Effector memory CD8-positive, alpha-beta T cell (primary cell): ENCODE data around the gene OR4F15.
"Not testable (repeated sequence)": the region's sequence is repeated elsewhere in the genome, so short reads cannot be mapped to it uniquely, and the experiment has no call there.

ENCODE experiments used
- ATAC-seq: fragments of 150-1000 bp; cut with Tn5 transposase; replicated peaks from 2 replicates; pipeline ENCODE4 v1.10.0; 2021; ENCODE audit warnings: mild to moderate bottlenecking, moderate library complexity
- DNase-seq, 3 experiments: peaks; one replicate each; pipeline ENCODE4 v3.0.0; 2021
- H3K27ac Mint-ChIP-seq, 2 donors: one replicate each; pipeline ENCODE4 v1.8.0; 2022; ENCODE audit warnings: mild to moderate bottlenecking in 2 of 2, mixed read lengths in 2 of 2, moderate library complexity in 2 of 2
- H3K27me3 Mint-ChIP-seq, 2 donors: one replicate each; pipeline ENCODE4 v1.8.0; 2022; ENCODE audit warnings: mixed read lengths in 2 of 2
- H3K36me3 Mint-ChIP-seq: one replicate; pipeline ENCODE4 v1.8.0; 2022; ENCODE audit warnings: mild to moderate bottlenecking, moderate library complexity, mixed read lengths; ENCODE audit not compliant: insufficient read depth
- H3K4me1 Mint-ChIP-seq, 2 donors: one replicate each; pipeline ENCODE4 v1.8.0; 2022; ENCODE audit warnings: low read depth in 2 of 2, mixed read lengths in 2 of 2
- H3K4me3 Mint-ChIP-seq, 2 donors: one replicate each; pipeline ENCODE4 v1.8.0; 2022; ENCODE audit warnings: mild to moderate bottlenecking in 2 of 2, mixed read lengths in 2 of 2, moderate library complexity in 2 of 2
- H3K9me3 Mint-ChIP-seq, 2 donors: one replicate each; pipeline ENCODE4 v1.8.0; 2022; ENCODE audit warnings: mixed read lengths in 2 of 2
- total RNA-seq, 9 experiments: gene quantifications; one replicate each; lab custom pipeline; 2026; lab: John Stamatoyannopoulos, UW

OR4F15 gene
- total RNA-seq = 0 to 0.10 (median 0) reads per million in 9 experiments

GRCh38 chr15:101811902-101812301 is at the start of gene OR4F15:
Gene OR4F15, plus strand, starts transcription at chr15:101812202. Its CDS starts 5,985 bp downstream, at chr15:101818187.
- H3K27me3 Mint-ChIP-seq = peaks cover 46 to 54% of the 10 kb centered on the region in 2 donors

GRCh38 chr15:101764669-101765339 is 47.2 kb upstream of the OR4F15 start:
- H3K9me3 Mint-ChIP-seq, H3K27ac Mint-ChIP-seq, H3K4me3 Mint-ChIP-seq, ATAC-seq, H3K36me3 Mint-ChIP-seq, H3K4me1 Mint-ChIP-seq, H3K27me3 Mint-ChIP-seq, DNase-seq: not testable (repeated sequence)

More at GRCh38 chr15:101811902-101812301, at the start of gene OR4F15:
- Mint-ChIP-seq H3K27ac (no peak within 1 kb of the TSS), H3K4me3 (no peak within 1 kb of the TSS), H3K4me1 (no peaks in the 10 kb centered on the region), H3K36me3 (no peaks in the 10 kb centered on the region), H3K9me3 (no peaks in the 10 kb centered on the region)
- ATAC-seq (no peak), DNase-seq (no peak)

GRCh38 chr15:101765340-101765671 is 46.7 kb upstream of the OR4F15 start:
- DNase-seq, H3K4me3 Mint-ChIP-seq, H3K9me3 Mint-ChIP-seq, H3K36me3 Mint-ChIP-seq, ATAC-seq, H3K27me3 Mint-ChIP-seq, H3K4me1 Mint-ChIP-seq, H3K27ac Mint-ChIP-seq: not testable (repeated sequence)

- Mint-ChIP-seq H3K36me3 (no peaks in the 10 kb centered on the region), H3K9me3 (no peaks in the 10 kb centered on the region), H3K27ac (no peak overlapping the region), H3K4me3 (no peak overlapping the region), H3K27me3 (no peaks in the 10 kb centered on the region), H3K4me1 (no peaks in the 10 kb centered on the region)
- ATAC-seq = no peak
- no peak for DNase-seq
Observed at GRCh38 chr15:101765772-101766456, 46.1 kb upstream of the OR4F15 start.

GRCh38 chr15:101767083-101767640 is 44.8 kb upstream of the OR4F15 start:
- not testable (repeated sequence) for H3K36me3 Mint-ChIP-seq, ATAC-seq, H3K27ac Mint-ChIP-seq, DNase-seq, H3K27me3 Mint-ChIP-seq, H3K4me1 Mint-ChIP-seq, H3K9me3 Mint-ChIP-seq, H3K4me3 Mint-ChIP-seq

- Mint-ChIP-seq H3K27ac (no peak overlapping the region), H3K4me1 (no peaks in the 10 kb centered on the region), H3K36me3 (no peaks in the 10 kb centered on the region), H3K9me3 (no peaks in the 10 kb centered on the region), H3K27me3 (peaks cover 0 to 27% of the 10 kb centered on the region in 2 donors), H3K4me3 (no peak overlapping the region)
- no peak for ATAC-seq
- DNase-seq = no peak
Observed at GRCh38 chr15:101772921-101773320, 39.1 kb upstream of the OR4F15 start.

- no peaks in the 10 kb centered on the region for H3K9me3 Mint-ChIP-seq
- H3K27ac Mint-ChIP-seq = no peak overlapping the region
- peaks cover under 1 to 34% of the 10 kb centered on the region in 2 donors for H3K27me3 Mint-ChIP-seq
- no peak for DNase-seq
- no peaks in the 10 kb centered on the region for H3K36me3 Mint-ChIP-seq
- H3K4me3 Mint-ChIP-seq = no peak overlapping the region
- H3K4me1 Mint-ChIP-seq = no peaks in the 10 kb centered on the region
- ATAC-seq = no peak
Observed at GRCh38 chr15:101773496-101774100, 38.4 kb upstream of the OR4F15 start.

- H3K4me3 Mint-ChIP-seq = no peak overlapping the region
- no peaks in the 10 kb centered on the region for H3K36me3 Mint-ChIP-seq
- ATAC-seq = no peak
- no peak for DNase-seq
- H3K27me3 Mint-ChIP-seq = peaks cover 12 to 47% of the 10 kb centered on the region in 2 donors
- no peaks in the 10 kb centered on the region for H3K4me1 Mint-ChIP-seq
- H3K9me3 Mint-ChIP-seq = no peaks in the 10 kb centered on the region
- no peak overlapping the region for H3K27ac Mint-ChIP-seq
Observed at GRCh38 chr15:101775136-101775535, 36.9 kb upstream of the OR4F15 start.

- not testable (repeated sequence) for H3K36me3 Mint-ChIP-seq, DNase-seq, H3K9me3 Mint-ChIP-seq, ATAC-seq, H3K27ac Mint-ChIP-seq, H3K4me1 Mint-ChIP-seq, H3K4me3 Mint-ChIP-seq
- H3K27me3 Mint-ChIP-seq = peaks cover 14 to 62% of the 10 kb centered on the region in 2 donors
Observed at GRCh38 chr15:101778576-101778975, 33.4 kb upstream of the OR4F15 start.

GRCh38 chr15:101780225-101780624 is 31.8 kb upstream of the OR4F15 start:
- ATAC-seq, H3K4me1 Mint-ChIP-seq, H3K9me3 Mint-ChIP-seq, H3K4me3 Mint-ChIP-seq, H3K27ac Mint-ChIP-seq, DNase-seq, H3K36me3 Mint-ChIP-seq: not testable (repeated sequence)
- peaks cover 28 to 67% of the 10 kb centered on the region in 2 donors for H3K27me3 Mint-ChIP-seq

- no peaks in the 10 kb centered on the region for H3K4me1 Mint-ChIP-seq
- H3K27ac Mint-ChIP-seq = no peak overlapping the region
- peaks cover 28 to 62% of the 10 kb centered on the region in 2 donors for H3K27me3 Mint-ChIP-seq
- H3K4me3 Mint-ChIP-seq = no peak overlapping the region
- no peaks in the 10 kb centered on the region for H3K9me3 Mint-ChIP-seq
- no peak for DNase-seq
- ATAC-seq = no peak
- H3K36me3 Mint-ChIP-seq = no peaks in the 10 kb centered on the region
Observed at GRCh38 chr15:101781928-101782327, 30.1 kb upstream of the OR4F15 start.

- Mint-ChIP-seq H3K27ac (no peak overlapping the region), H3K9me3 (no peaks in the 10 kb centered on the region), H3K27me3 (peaks cover 20 to 36% of the 10 kb centered on the region in 2 donors), H3K36me3 (no peaks in the 10 kb centered on the region), H3K4me3 (no peak overlapping the region), H3K4me1 (no peaks in the 10 kb centered on the region)
- DNase-seq (no peak), ATAC-seq (no peak)
Observed at GRCh38 chr15:101784644-101785043, 27.4 kb upstream of the OR4F15 start.

- peaks cover 17 to 35% of the 10 kb centered on the region in 2 donors for H3K27me3 Mint-ChIP-seq
- not testable (repeated sequence) for H3K4me3 Mint-ChIP-seq, DNase-seq, ATAC-seq, H3K36me3 Mint-ChIP-seq, H3K4me1 Mint-ChIP-seq, H3K27ac Mint-ChIP-seq, H3K9me3 Mint-ChIP-seq
Observed at GRCh38 chr15:101786422-101786821, 25.6 kb upstream of the OR4F15 start.
